Smooth muscle cell (in vitro differentiated cells): ENCODE measurements around the gene CCDC63. TPM values are rescaled to one million over a fixed set of nuclear protein-coding genes. Genes with fewer than 3 reads are reported as not detected.

ENCODE experiments used
- DNase-seq: peaks from one replicate; lab custom pipeline; 2025; ENCODE audit not compliant: unreplicated experiment; lab: John Stamatoyannopoulos, UW
- H2AFZ ChIP-seq: fragments of 200-600 bp; sonication (generic); 2 replicates; pipeline ENCODE4 v1.6.0; 2016; ENCODE audit warnings: antibody characterized with exemption, low read depth, mild to moderate bottlenecking
- H3F3A ChIP-seq: fragments of 200-600 bp; sonication (generic); 2 replicates; pipeline ENCODE4 v1.6.0; 2017; ENCODE audit warnings: antibody characterized with exemption, low read depth
- H3K27ac ChIP-seq: fragments of 200-600 bp; sonication (generic); 2 replicates; pipeline ENCODE4 v1.5.1; 2016; ENCODE audit warnings: low read depth, mild to moderate bottlenecking
- H3K27me3 ChIP-seq: fragments of 200-600 bp; sonication (generic); 2 replicates; pipeline ENCODE4 v1.6.1; 2016; ENCODE audit warnings: low read depth, mild to moderate bottlenecking
- H3K36me3 ChIP-seq: fragments of 200-600 bp; sonication (generic); 2 replicates; pipeline ENCODE4 v1.5.1; 2016; ENCODE audit warnings: low read depth
- H3K4me1 ChIP-seq: fragments of 200-600 bp; sonication (generic); 2 replicates; pipeline ENCODE4 v1.5.1; 2016; ENCODE audit warnings: low read depth
- H3K4me2 ChIP-seq: fragments of 200-600 bp; sonication (generic); 2 replicates; pipeline ENCODE4 v1.6.0; 2016; ENCODE audit warnings: mild to moderate bottlenecking
- H3K4me3 ChIP-seq: fragments of 200-600 bp; sonication (generic); 2 replicates; pipeline ENCODE4 v1.5.1; 2016; ENCODE audit warnings: mild to moderate bottlenecking
- H3K79me2 ChIP-seq: fragments of 200-600 bp; sonication (generic); 2 replicates; pipeline ENCODE4 v1.6.0; 2016; ENCODE audit warnings: low read depth, mild to moderate bottlenecking
- H3K9ac ChIP-seq: fragments of 200-600 bp; sonication (generic); 2 replicates; pipeline ENCODE4 v1.6.0; 2016; ENCODE audit warnings: low read depth
- H3K9me3 ChIP-seq: fragments of 200-600 bp; sonication (generic); replicated peaks from 2 replicates; pipeline ENCODE4 v1.5.1; 2016; ENCODE audit warnings: low read depth
- H4K20me1 ChIP-seq: fragments of 200-600 bp; sonication (generic); 2 replicates; pipeline ENCODE4 v1.6.0; 2016; ENCODE audit warnings: low read depth
- WGBS: methylation state at CpG from one replicate; pipeline ENCODE4 v1.1.7; 2016; ENCODE audit warnings: low lambda C conversion rate; 5-methylcytosine and 5-hydroxymethylcytosine counted together
- polyA plus RNA-seq: library from polyadenylated mRNA; unstranded; fragments of >200 nt; fragmentation: Nextera tagmentation; extraction: Ambion mirVana; gene quantifications from 2 replicates; pipeline ENCODE4 v1.2.1, GENCODE V29; 2016
- total RNA-seq: library from RNA; depleted of rRNA; stranded (reverse); fragments of >200 nt; gene quantifications from 2 replicates; pipeline ENCODE4 v1.2.3, GENCODE V29; 2014
- TF ChIP-seq, protein P1 (sequence below): fragments of 200-600 bp; sonication (generic); IDR thresholded peaks from 2 replicates; pipeline ENCODE4 v1.5.1; 2017; ENCODE audit warnings: borderline replicate concordance, mild to moderate bottlenecking, antibody characterized with exemption; ENCODE audit not compliant: insufficient read depth, poor library complexity, severe bottlenecking

The CCDC63 gene
- total and polyA plus RNA-seq, 2 experiments from 2014 or later = not detected

DNA sequence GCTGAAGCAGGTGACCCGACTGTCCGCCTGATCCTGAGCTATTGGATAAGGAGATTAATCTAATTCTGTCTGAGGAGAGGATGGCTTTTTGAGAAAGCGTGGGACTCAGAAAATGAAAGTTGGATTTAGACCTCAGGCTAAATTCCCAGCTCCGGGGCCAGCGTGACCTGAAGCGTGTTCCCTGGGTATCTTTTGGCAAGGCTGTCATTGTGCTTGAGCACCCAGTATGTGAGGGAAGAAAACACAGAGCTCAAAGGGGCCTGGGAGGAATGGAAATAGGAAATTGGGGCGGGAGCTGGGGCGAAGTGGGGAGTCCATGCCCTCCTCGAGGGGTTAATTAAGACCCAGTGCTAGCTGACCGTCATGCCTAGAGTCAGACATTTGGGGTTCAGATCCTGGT is 17.5 kb upstream of the CCDC63 start:
- H3K4me3 ChIP-seq = no peak overlapping the region
- no peak overlapping the region for H3K4me2 ChIP-seq
- TF ChIP-seq, protein P1, sequence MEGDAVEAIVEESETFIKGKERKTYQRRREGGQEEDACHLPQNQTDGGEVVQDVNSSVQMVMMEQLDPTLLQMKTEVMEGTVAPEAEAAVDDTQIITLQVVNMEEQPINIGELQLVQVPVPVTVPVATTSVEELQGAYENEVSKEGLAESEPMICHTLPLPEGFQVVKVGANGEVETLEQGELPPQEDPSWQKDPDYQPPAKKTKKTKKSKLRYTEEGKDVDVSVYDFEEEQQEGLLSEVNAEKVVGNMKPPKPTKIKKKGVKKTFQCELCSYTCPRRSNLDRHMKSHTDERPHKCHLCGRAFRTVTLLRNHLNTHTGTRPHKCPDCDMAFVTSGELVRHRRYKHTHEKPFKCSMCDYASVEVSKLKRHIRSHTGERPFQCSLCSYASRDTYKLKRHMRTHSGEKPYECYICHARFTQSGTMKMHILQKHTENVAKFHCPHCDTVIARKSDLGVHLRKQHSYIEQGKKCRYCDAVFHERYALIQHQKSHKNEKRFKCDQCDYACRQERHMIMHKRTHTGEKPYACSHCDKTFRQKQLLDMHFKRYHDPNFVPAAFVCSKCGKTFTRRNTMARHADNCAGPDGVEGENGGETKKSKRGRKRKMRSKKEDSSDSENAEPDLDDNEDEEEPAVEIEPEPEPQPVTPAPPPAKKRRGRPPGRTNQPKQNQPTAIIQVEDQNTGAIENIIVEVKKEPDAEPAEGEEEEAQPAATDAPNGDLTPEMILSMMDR = no peak
- DNase-seq = no peak
- H3K27me3 ChIP-seq = peaks cover 13% of the 10 kb centered on the region
- no peaks in the 10 kb centered on the region for H3K36me3 ChIP-seq
- no peak overlapping the region for H2AFZ ChIP-seq
- no peaks in the 10 kb centered on the region for H3F3A ChIP-seq
- no peaks in the 10 kb centered on the region for H3K79me2 ChIP-seq
- H3K27ac ChIP-seq = no peak overlapping the region
- 96% methylated on average over 10 of the region's 10 CpGs for WGBS
- H3K9me3 ChIP-seq = no peaks in the 10 kb centered on the region
- no peaks in the 10 kb centered on the region for H4K20me1 ChIP-seq
- H3K4me1 ChIP-seq = no peaks in the 10 kb centered on the region
- no peak overlapping the region for H3K9ac ChIP-seq

DNA sequence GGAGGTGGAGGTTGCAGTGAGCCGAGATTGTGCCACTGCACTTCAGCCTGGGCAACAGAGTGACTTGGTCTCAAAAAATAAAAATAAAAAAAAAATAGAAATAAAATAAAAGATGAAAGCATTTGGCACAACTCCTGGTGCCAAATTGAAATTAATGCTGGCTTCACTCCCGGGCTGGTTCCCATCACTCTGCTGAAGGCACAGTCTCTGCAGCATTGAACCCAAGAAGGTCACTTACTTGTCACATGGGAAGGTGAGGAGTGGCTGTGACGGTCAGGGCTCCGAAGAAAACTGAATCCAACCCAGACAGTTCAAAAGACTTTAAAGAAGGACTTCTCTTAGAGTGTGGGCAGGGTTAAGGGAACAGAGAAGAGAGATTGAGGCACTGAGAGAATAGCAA is 10.5 kb upstream of the CCDC63 start:
- Histone ChIP-seq H3K27ac (no peak overlapping the region), H3K4me1 (no peaks in the 10 kb centered on the region), H3K79me2 (no peaks in the 10 kb centered on the region), H3K9ac (no peak overlapping the region), H3K27me3 (peaks cover 3% of the 10 kb centered on the region), H3K9me3 (no peaks in the 10 kb centered on the region), H3K4me3 (no peak overlapping the region), H3F3A (no peaks in the 10 kb centered on the region), H4K20me1 (no peaks in the 10 kb centered on the region), H2AFZ (no peak overlapping the region), H3K36me3 (no peaks in the 10 kb centered on the region), H3K4me2 (no peak overlapping the region)
- TF ChIP-seq, protein P1 = no peak
- DNase-seq = no peak
- 91% methylated on average over 4 of the region's 4 CpGs for WGBS

DNA sequence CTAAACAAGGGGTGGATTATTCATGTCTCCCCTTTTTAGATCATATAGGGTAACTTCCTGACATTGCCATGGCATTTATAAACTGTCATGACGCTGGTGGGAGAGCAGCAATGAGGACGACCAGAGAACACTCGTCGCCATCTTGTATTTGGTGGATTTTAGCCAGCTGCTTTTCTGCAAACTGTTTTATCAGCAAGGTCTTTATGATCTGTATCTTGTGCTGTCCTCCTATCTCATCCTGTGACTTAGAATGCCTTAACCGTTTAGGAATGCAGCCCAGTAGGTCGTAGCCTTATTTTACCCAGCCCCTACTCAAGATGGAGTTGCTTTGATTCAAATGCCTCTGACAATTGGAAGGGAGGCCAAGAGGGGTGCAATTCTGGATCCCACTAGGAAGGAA is 5.8 kb upstream of the CCDC63 start:
- no peak for DNase-seq
- TF ChIP-seq, protein P1 = no peak
- Histone ChIP-seq H4K20me1 (no peaks in the 10 kb centered on the region), H3F3A (no peaks in the 10 kb centered on the region), H3K4me3 (no peak overlapping the region), H3K9me3 (no peaks in the 10 kb centered on the region), H3K79me2 (no peaks in the 10 kb centered on the region), H3K36me3 (no peaks in the 10 kb centered on the region), H3K4me1 (no peaks in the 10 kb centered on the region), H3K27ac (no peak overlapping the region), H3K4me2 (no peak overlapping the region), H2AFZ (no peak overlapping the region), H3K27me3 (peaks cover 3% of the 10 kb centered on the region), H3K9ac (no peak overlapping the region)
- 65% methylated on average over 6 of the region's 6 CpGs for WGBS

DNA sequence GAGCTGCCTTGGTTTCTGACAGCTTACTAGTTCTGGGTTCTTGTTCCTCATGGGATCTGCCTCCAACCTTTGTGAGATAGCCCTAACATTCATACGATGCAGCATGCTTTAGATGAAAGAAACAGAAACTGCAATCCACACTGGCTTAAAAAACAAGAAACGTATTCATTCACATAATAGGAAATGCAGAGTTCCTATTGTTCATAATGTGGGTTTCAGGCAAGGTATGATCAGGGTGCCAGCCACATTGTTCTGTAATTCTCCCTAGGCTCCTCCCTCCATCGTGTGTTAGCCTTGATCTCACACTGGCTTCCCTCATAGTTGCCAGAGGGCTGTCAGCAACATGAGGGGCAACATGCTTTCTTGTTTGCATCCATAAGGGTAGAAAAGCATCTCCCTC is 2.7 kb upstream of the CCDC63 start:
- H3K4me1 ChIP-seq = no peaks in the 10 kb centered on the region
- H3K4me2 ChIP-seq = no peak overlapping the region
- H3F3A ChIP-seq = no peaks in the 10 kb centered on the region
- no peaks in the 10 kb centered on the region for H3K9me3 ChIP-seq
- H3K27ac ChIP-seq = no peak overlapping the region
- H2AFZ ChIP-seq = no peak overlapping the region
- no peak for DNase-seq
- peaks cover 19% of the 10 kb centered on the region for H3K27me3 ChIP-seq
- no peaks in the 10 kb centered on the region for H4K20me1 ChIP-seq
- no peak overlapping the region for H3K9ac ChIP-seq
- H3K79me2 ChIP-seq = no peaks in the 10 kb centered on the region
- WGBS = 89% methylated on average over 3 of the region's 3 CpGs
- TF ChIP-seq, protein P1 = no peak
- H3K36me3 ChIP-seq = no peaks in the 10 kb centered on the region
- H3K4me3 ChIP-seq = no peak overlapping the region
